Endothelial cell (in vitro differentiated cells): Measurements from ENCODE around the gene PPM1H. TPM values are rescaled to one million over a fixed set of nuclear protein-coding genes. Genes with fewer than 3 reads are reported as not detected.

Experiments used
- DNase-seq: peaks from one replicate; pipeline ENCODE4 v3.0.0; 2021; ENCODE audit warnings: low spot score
- H3K27ac Mint-ChIP-seq: one replicate; pipeline ENCODE4 v1.8.0; 2021; ENCODE audit warnings: mixed read lengths, inconsistent platforms; ENCODE audit not compliant: unreplicated experiment
- H3K27me3 Mint-ChIP-seq: one replicate; pipeline ENCODE4 v1.8.0; 2021; ENCODE audit warnings: mild to moderate bottlenecking, moderate library complexity, mixed read lengths, inconsistent platforms; ENCODE audit not compliant: unreplicated experiment
- H3K36me3 Mint-ChIP-seq: one replicate; pipeline ENCODE4 v1.8.0; 2021; ENCODE audit warnings: mild to moderate bottlenecking, low read depth, mixed read lengths, inconsistent platforms; ENCODE audit not compliant: unreplicated experiment
- H3K4me1 Mint-ChIP-seq: one replicate; pipeline ENCODE4 v1.8.0; 2021; ENCODE audit warnings: mild to moderate bottlenecking, mixed read lengths, inconsistent platforms; ENCODE audit not compliant: unreplicated experiment
- H3K4me3 Mint-ChIP-seq: one replicate; pipeline ENCODE4 v1.8.0; 2021; ENCODE audit warnings: mild to moderate bottlenecking, mixed read lengths, inconsistent platforms; ENCODE audit not compliant: unreplicated experiment
- H3K9me3 Mint-ChIP-seq: one replicate; pipeline ENCODE4 v1.8.0; 2021; ENCODE audit warnings: mixed read lengths, inconsistent platforms; ENCODE audit not compliant: unreplicated experiment
- CTCF ChIP-seq: fragments of 200-600 bp; sonication (generic); IDR thresholded peaks from one replicate; pipeline ENCODE4 v1.5.0; 2021; ENCODE audit warnings: antibody characterized with exemption; ENCODE audit not compliant: unreplicated experiment
- total RNA-seq: library from RNA; stranded (reverse); fragmentation: NEBNext Ultra II Directional; extraction: Animal tissue kit (Norgen Biotek cat#: 25700); gene quantifications from one replicate; pipeline ENCODE4 v1.2.1, GENCODE V29; 2021; ENCODE audit not compliant: unreplicated experiment

PPM1H gene
- total RNA-seq, 1 donor from 2014 or later = 71.8 TPM

GRCh38 chr12:62899568-62900390 lies 35.2 kb downstream of the PPM1H start:
- peaks cover 19% of the 10 kb centered on the region for H3K4me1 Mint-ChIP-seq
- H3K36me3 Mint-ChIP-seq = no peaks in the 10 kb centered on the region
- no peaks in the 10 kb centered on the region for H3K9me3 Mint-ChIP-seq
- H3K27me3 Mint-ChIP-seq = no peaks in the 10 kb centered on the region
- DNase-seq = no peak
- TF ChIP-seq CTCF = no peak
- H3K27ac Mint-ChIP-seq = peak overlapping the region; percentile 52
- no peak overlapping the region for H3K4me3 Mint-ChIP-seq

DNA sequence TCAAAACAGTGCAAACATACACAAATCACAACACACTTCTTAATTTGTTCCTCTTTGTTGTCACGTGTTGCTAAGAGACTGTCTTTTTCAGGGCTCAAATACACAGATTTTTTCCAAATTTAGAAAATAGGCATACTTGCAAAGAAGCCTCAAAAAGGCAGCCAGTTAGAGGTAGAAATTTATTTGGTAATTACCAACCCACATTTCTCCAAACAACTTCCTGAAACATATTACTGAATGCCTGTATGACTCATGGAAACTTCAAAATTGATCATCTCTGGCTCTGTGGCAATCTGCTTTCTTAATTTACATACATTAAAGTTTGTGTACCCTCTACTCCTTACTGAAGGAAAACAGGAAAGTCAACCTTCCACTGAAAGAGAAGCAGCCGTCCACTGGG lies 36.4 kb downstream of the PPM1H start:
- Mint-ChIP-seq H3K4me1 (peaks cover 19% of the 10 kb centered on the region), H3K27me3 (no peaks in the 10 kb centered on the region), H3K36me3 (no peaks in the 10 kb centered on the region), H3K27ac (peak overlapping the region; percentile 27), H3K4me3 (no peak overlapping the region), H3K9me3 (no peaks in the 10 kb centered on the region)
- TF ChIP-seq CTCF = no peak
- DNase-seq = no peak

GRCh38 chr12:62895351-62895877 lies 39.5 kb downstream of the PPM1H start:
- DNase-seq = no peak
- Mint-ChIP-seq H3K27me3 (no peaks in the 10 kb centered on the region), H3K27ac (no peak overlapping the region)

GRCh38 chr12:62893276-62893675 lies 41.7 kb downstream of the PPM1H start:
- Mint-ChIP-seq H3K27me3 (no peaks in the 10 kb centered on the region), H3K4me3 (no peak overlapping the region), H3K27ac (no peak overlapping the region), H3K4me1 (peaks cover 3% of the 10 kb centered on the region), H3K36me3 (no peaks in the 10 kb centered on the region), H3K9me3 (no peaks in the 10 kb centered on the region)
- no peak for DNase-seq
- no peak for TF ChIP-seq CTCF

More at GRCh38 chr12:62895351-62895877, 39.5 kb downstream of the PPM1H start:
- H3K4me3 Mint-ChIP-seq = no peak overlapping the region
- no peaks in the 10 kb centered on the region for H3K9me3 Mint-ChIP-seq
- TF ChIP-seq CTCF = no peak
- H3K36me3 Mint-ChIP-seq = no peaks in the 10 kb centered on the region
- peaks cover 5% of the 10 kb centered on the region for H3K4me1 Mint-ChIP-seq
